Breast epithelium (tissue), 3 donors: Measurements from ENCODE around the gene CFL1.
"Not testable (repeated sequence)": the region's sequence is repeated elsewhere in the genome, so short reads cannot be mapped to it uniquely, and the experiment has no call there.

Experiments used
- POLR2A ChIP-seq: fragments of 450-650 bp; IDR thresholded peaks from one replicate; pipeline ENCODE4 v1.6.1; 2016; ENCODE audit warnings: antibody characterized with exemption, mild to moderate bottlenecking, moderate library complexity
- TF ChIP-seq, protein P1 (sequence below), 3 donors: fragments of 450-650 bp; IDR thresholded peaks; one replicate each; pipeline ENCODE4 v1.5.1; 2016 to 2017; ENCODE audit warnings: antibody characterized with exemption in 3 of 3, mild to moderate bottlenecking in 3 of 3, moderate library complexity in 3 of 3

DNA sequence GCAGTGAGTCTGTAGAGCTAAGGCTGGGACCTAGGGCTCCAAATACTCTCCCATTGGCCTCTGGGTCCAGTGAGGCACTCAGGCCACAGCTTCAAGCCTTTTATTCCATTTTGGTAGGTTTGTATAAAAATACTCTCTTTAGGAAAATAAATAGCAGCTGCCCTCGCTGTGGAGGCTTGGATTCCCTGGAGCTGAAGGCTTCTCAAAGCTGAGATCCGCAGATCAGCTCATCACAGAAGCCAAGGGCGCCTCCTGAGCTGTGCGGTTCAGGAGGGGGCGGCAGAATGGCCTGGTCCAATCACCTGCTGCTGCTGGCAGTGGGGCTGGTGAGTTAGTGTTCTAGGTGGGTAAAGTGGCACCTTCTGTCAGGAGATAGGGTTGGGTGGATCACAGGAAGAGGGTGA is 34.2 kb upstream of the CFL1 start:
- TF ChIP-seq POLR2A: not testable (repeated sequence)
- TF ChIP-seq, protein P1, sequence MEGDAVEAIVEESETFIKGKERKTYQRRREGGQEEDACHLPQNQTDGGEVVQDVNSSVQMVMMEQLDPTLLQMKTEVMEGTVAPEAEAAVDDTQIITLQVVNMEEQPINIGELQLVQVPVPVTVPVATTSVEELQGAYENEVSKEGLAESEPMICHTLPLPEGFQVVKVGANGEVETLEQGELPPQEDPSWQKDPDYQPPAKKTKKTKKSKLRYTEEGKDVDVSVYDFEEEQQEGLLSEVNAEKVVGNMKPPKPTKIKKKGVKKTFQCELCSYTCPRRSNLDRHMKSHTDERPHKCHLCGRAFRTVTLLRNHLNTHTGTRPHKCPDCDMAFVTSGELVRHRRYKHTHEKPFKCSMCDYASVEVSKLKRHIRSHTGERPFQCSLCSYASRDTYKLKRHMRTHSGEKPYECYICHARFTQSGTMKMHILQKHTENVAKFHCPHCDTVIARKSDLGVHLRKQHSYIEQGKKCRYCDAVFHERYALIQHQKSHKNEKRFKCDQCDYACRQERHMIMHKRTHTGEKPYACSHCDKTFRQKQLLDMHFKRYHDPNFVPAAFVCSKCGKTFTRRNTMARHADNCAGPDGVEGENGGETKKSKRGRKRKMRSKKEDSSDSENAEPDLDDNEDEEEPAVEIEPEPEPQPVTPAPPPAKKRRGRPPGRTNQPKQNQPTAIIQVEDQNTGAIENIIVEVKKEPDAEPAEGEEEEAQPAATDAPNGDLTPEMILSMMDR (IDR thresholded peaks at IDR 0.05): not testable (repeated sequence)
